ENCODE measurements around the gene STRIP2.
"Not testable (repeated sequence)": the region's sequence is repeated elsewhere in the genome, so short reads cannot be mapped to it uniquely, and the experiment has no call there.

STRIP2 gene

GRCh38 chr7:129497156-129497555, 62.9 kb downstream of the STRIP2 start:
- DNase-seq, result no peak

GRCh38 chr7:129498021-129498420, 63.8 kb downstream of the STRIP2 start:
- DNase-seq, result no peak

GRCh38 chr7:129499999-129500398, 65.8 kb downstream of the STRIP2 start:
- DNase-seq, result no peak

GRCh38 chr7:129501760-129502707, 67.8 kb downstream of the STRIP2 start, which contains the start of gene SMKR1:
Gene SMKR1 (plus strand): TSS chr7:129502531. CDS start chr7:129502825, 294 bp downstream.
- peak; percentile 13 for DNase-seq

GRCh38 chr7:129502708-129503685, 68.8 kb downstream of the STRIP2 start:
- DNase-seq, result no peak

- DNase-seq, result no peak
Observed at GRCh38 chr7:129503725-129504124, 69.5 kb downstream of the STRIP2 start.

- no peak for DNase-seq
Observed at GRCh38 chr7:129512192-129512591, 78.0 kb downstream of the STRIP2 start.

- no peak for DNase-seq
Observed at GRCh38 chr7:129513546-129513945, 79.3 kb downstream of the STRIP2 start.

- no peak for DNase-seq
Observed at GRCh38 chr7:129514683-129515082, 80.5 kb downstream of the STRIP2 start.

GRCh38 chr7:129515381-129515780, 81.1 kb downstream of the STRIP2 start:
- no peak for DNase-seq

GRCh38 chr7:129517931-129518330, 83.7 kb downstream of the STRIP2 start:
- DNase-seq, result no peak

- no peak for DNase-seq
Observed at GRCh38 chr7:129519464-129519863, 85.2 kb downstream of the STRIP2 start.

GRCh38 chr7:129522088-129522970, 88.1 kb downstream of the STRIP2 start:
- DNase-seq, result no peak

- DNase-seq, result no peak
Observed at GRCh38 chr7:129522971-129523340, 88.7 kb downstream of the STRIP2 start.

- DNase-seq, result no peak
Observed at GRCh38 chr7:129523924-129524323, 89.7 kb downstream of the STRIP2 start.

GRCh38 chr7:129524405-129524804, 90.2 kb downstream of the STRIP2 start:
- not testable (repeated sequence) for DNase-seq

GRCh38 chr7:129525225-129525862, 91.1 kb downstream of the STRIP2 start:
- no peak for DNase-seq

GRCh38 chr7:129529643-129530042, 95.4 kb downstream of the STRIP2 start:
- DNase-seq, result no peak

- DNase-seq, result no peak
Observed at GRCh38 chr7:129530795-129531391, 96.7 kb downstream of the STRIP2 start.

GRCh38 chr7:129531721-129532120, 97.5 kb downstream of the STRIP2 start:
- no peak for DNase-seq

- DNase-seq, result no peak
Observed at GRCh38 chr7:129532375-129532774, 98.1 kb downstream of the STRIP2 start.
